ENCODE data around the gene CLEC20A. TPM values are rescaled to one million over a fixed set of nuclear protein-coding genes. Genes with fewer than 3 reads are reported as not detected.

The CLEC20A gene
- total RNA-seq, 1 donor from 2014 or later = not detected

DNA sequence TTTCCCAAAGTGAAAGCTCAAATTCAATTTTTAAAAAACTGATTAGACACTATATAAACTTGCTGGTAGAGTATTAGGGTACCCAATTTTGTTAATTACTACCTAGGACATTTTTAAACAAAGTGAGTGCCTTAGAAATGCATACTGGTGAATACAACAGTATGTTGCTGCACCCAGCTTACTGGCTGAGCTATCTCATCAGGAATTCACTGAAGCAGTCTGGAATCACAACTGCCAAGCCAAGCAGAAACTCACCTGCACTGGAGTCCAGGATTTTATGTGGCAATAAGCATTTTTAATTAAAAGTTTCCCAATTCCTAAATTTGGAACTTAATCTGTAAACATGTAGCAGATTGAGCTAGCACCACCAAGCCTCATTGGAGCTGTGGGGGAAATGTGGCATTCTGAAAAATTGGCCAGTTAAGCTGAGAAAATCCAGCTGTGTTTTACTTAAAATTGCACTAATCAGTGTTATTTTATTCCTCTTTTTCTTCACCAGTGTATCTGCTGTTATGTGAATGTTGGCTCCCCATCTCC is 61.8 kb downstream of the CLEC20A start:
- no peak for DNase-seq (ENCODE audit: low read depth)

DNA sequence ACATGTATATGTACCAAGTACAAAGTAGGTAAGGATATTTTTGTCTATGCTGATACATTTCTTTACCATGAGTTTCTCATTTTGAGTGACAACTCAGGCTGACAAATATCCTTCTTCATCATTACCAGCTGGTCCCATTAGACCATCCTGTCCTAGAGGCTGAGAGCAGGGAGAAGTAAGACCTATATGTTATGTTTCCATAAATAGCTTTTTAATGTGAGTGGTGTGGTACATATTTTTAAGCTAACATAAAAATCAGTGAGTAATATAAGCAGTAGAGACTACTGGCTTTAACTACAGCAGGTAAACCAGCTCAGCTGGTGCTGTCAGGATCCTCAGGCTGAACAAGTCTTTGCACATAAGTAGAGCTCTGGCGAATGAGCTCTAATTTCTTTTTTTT is 62.4 kb downstream of the CLEC20A start:
- H3K27me3 ChIP-seq (ENCODE audit: control insufficient read depth, insufficient read depth, low read length) = no peaks in the 10 kb centered on the region
- TF ChIP-seq, protein P1, sequence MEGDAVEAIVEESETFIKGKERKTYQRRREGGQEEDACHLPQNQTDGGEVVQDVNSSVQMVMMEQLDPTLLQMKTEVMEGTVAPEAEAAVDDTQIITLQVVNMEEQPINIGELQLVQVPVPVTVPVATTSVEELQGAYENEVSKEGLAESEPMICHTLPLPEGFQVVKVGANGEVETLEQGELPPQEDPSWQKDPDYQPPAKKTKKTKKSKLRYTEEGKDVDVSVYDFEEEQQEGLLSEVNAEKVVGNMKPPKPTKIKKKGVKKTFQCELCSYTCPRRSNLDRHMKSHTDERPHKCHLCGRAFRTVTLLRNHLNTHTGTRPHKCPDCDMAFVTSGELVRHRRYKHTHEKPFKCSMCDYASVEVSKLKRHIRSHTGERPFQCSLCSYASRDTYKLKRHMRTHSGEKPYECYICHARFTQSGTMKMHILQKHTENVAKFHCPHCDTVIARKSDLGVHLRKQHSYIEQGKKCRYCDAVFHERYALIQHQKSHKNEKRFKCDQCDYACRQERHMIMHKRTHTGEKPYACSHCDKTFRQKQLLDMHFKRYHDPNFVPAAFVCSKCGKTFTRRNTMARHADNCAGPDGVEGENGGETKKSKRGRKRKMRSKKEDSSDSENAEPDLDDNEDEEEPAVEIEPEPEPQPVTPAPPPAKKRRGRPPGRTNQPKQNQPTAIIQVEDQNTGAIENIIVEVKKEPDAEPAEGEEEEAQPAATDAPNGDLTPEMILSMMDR (IDR thresholded peaks at IDR 0.05; ENCODE audit: insufficient read depth, low read length, poor library complexity, severe bottlenecking) = no peak
- no peak for DNase-seq (ENCODE audit: low read depth)
- no peak overlapping the region for H3K4me3 ChIP-seq (ENCODE audit: low read depth, low read length)
- no peaks in the 10 kb centered on the region for H3K36me3 ChIP-seq (ENCODE audit: control insufficient read depth, insufficient read depth, low read length)

More for the DNA sequence above, 61.8 kb downstream of the CLEC20A start:
- Histone ChIP-seq H3K36me3 (ENCODE audit: control insufficient read depth, insufficient read depth, low read length) (no peaks in the 10 kb centered on the region), H3K4me3 (ENCODE audit: low read depth, low read length) (no peak overlapping the region), H3K27me3 (ENCODE audit: control insufficient read depth, insufficient read depth, low read length) (no peaks in the 10 kb centered on the region)
- TF ChIP-seq, protein P1 (IDR thresholded peaks at IDR 0.05; ENCODE audit: insufficient read depth, low read length, poor library complexity, severe bottlenecking) = no peak

Other genes with a start within 250 kb of the CLEC20A start
- not detected in 2 replicates for gene TEX35, start 16.1 kb upstream of the CLEC20A start, total RNA-seq
- 9.7 and 11.6 TPM in 2 replicates for gene RALGPS2, start 228.3 kb upstream of the CLEC20A start, total RNA-seq